Lower leg skin (tissue), 3 donors: ENCODE measurements around the gene EPC2.

ENCODE experiments used
- POLR2A ChIP-seq, 2 donors: fragments of 450-650 bp; IDR thresholded peaks; one replicate each; pipeline ENCODE4 v1.6.1; 2016 to 2017; ENCODE audit warnings: antibody characterized with exemption in 2 of 2, mild to moderate bottlenecking in 1 of 2, moderate library complexity in 1 of 2
- TF ChIP-seq, protein P1 (sequence below), 3 donors: fragments of 450-650 bp; IDR thresholded peaks; one replicate each; pipeline ENCODE4 v1.5.1; 2016; ENCODE audit warnings: antibody characterized with exemption in 3 of 3, mild to moderate bottlenecking in 3 of 3, moderate library complexity in 2 of 3

DNA sequence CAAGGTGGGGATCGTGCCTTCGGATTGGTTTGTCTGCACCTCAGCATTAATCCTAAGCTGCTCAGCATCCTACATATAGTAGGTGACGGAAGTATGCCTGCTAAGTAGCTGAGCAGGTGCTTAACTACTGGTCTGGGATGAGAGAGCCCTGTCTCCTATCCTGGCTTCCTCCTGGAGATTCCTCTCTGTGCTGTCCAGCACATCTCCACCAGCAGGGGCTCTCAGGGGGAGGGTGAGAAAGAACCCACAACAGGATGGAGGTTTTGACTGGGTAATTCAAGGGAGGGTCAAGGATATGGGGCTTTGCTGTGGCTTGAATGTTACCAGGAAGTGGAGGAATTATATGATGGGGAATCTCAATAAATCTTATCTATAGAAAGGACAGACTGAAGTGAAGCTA, 185.1 kb downstream of the EPC2 start:
- TF ChIP-seq, protein P1, sequence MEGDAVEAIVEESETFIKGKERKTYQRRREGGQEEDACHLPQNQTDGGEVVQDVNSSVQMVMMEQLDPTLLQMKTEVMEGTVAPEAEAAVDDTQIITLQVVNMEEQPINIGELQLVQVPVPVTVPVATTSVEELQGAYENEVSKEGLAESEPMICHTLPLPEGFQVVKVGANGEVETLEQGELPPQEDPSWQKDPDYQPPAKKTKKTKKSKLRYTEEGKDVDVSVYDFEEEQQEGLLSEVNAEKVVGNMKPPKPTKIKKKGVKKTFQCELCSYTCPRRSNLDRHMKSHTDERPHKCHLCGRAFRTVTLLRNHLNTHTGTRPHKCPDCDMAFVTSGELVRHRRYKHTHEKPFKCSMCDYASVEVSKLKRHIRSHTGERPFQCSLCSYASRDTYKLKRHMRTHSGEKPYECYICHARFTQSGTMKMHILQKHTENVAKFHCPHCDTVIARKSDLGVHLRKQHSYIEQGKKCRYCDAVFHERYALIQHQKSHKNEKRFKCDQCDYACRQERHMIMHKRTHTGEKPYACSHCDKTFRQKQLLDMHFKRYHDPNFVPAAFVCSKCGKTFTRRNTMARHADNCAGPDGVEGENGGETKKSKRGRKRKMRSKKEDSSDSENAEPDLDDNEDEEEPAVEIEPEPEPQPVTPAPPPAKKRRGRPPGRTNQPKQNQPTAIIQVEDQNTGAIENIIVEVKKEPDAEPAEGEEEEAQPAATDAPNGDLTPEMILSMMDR (IDR thresholded peaks at IDR 0.05), result no peak
- TF ChIP-seq POLR2A (IDR thresholded peaks at IDR 0.05), result no peak
